ENCODE measurements around the gene TM7SF2. TPM values are rescaled to one million over a fixed set of nuclear protein-coding genes. Genes with fewer than 3 reads are reported as not detected.
A peak's percentile ranks its signal among the peaks of the same experiment; 100 is the strongest.

The TM7SF2 gene
- total and polyA plus RNA-seq, 2 of the 13 experiments (the other 11 are each of a cell fraction or from before 2014, with no cell fraction given) = 56.0 to 66.9 TPM

DNA sequence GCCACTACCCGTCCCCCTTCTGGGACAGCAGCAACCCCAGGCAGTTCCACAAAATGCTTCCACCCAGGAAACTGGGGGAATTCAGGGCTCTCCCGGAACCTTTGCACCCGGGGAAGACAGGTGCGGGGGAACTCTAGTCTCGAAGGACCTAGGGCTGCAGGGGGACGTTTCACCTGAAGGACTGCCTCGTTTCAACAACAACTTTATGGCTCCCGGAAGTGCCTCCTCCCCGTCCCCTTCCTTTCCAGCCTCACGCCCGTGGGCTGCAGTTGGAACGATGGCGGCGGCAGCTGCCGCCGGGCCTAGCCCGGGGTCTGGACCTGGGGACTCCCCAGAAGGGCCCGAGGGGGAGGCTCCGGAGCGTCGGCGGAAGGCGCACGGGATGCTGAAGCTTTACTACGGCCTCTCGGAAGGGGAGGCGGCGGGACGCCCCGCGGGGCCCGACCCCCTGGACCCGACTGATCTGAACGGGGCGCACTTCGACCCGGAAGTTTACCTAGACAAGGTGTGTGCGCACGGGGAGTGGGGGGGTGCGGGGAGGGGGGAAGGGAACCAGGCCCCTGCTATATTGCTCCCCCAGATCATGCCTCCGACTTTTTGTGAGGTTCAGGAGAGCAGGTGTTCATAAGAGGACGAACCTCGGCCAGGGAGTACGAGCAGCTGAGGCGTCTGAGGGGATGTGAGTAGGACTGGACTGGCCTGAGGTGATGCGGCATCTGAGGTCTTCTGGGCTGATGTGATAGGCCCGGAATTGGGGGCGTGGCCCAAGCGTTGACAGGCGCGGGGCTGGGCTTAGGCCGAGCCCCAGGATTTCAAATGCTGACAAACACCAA, 15.5 kb upstream of the TM7SF2 start, which contains the start of gene VPS51 (continued):
- TF ChIP-seq, protein P1, sequence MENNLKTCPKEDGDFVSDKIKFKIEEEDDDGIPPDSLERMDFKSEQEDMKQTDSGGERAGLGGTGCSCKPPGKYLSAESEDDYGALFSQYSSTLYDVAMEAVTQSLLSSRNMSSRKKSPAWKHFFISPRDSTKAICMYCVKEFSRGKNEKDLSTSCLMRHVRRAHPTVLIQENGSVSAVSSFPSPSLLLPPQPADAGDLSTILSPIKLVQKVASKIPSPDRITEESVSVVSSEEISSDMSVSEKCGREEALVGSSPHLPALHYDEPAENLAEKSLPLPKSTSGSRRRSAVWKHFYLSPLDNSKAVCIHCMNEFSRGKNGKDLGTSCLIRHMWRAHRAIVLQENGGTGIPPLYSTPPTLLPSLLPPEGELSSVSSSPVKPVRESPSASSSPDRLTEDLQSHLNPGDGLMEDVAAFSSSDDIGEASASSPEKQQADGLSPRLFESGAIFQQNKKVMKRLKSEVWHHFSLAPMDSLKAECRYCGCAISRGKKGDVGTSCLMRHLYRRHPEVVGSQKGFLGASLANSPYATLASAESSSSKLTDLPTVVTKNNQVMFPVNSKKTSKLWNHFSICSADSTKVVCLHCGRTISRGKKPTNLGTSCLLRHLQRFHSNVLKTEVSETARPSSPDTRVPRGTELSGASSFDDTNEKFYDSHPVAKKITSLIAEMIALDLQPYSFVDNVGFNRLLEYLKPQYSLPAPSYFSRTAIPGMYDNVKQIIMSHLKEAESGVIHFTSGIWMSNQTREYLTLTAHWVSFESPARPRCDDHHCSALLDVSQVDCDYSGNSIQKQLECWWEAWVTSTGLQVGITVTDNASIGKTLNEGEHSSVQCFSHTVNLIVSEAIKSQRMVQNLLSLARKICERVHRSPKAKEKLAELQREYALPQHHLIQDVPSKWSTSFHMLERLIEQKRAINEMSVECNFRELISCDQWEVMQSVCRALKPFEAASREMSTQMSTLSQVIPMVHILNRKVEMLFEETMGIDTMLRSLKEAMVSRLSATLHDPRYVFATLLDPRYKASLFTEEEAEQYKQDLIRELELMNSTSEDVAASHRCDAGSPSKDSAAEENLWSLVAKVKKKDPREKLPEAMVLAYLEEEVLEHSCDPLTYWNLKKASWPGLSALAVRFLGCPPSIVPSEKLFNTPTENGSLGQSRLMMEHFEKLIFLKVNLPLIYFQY (CRISPR knock-in tag; IDR thresholded peaks at IDR 0.05; ENCODE audit: borderline replicate concordance) = peak; percentile 63
- TF ChIP-seq ZNF383 (CRISPR knock-in tag; IDR thresholded peaks at IDR 0.05; ENCODE audit: borderline replicate concordance) (no peak), IRX3 (CRISPR knock-in tag; IDR thresholded peaks at IDR 0.05; ENCODE audit: borderline replicate concordance, low read depth) (no peak), ZNF550 (CRISPR knock-in tag; IDR thresholded peaks at IDR 0.05; ENCODE audit: borderline replicate concordance) (no peak), MED8 (CRISPR knock-in tag; IDR thresholded peaks at IDR 0.05; ENCODE audit: insufficient replicate concordance) (peak; percentile 75), ZNF503 (CRISPR knock-in tag; IDR thresholded peaks at IDR 0.05) (peak; percentile 65), ATM (IDR thresholded peaks at IDR 0.05; ENCODE audit: borderline replicate concordance) (no peak), ZSCAN21 (CRISPR knock-in tag; IDR thresholded peaks at IDR 0.05; ENCODE audit: borderline replicate concordance) (0 out of 2 replicates have a peak, but pooled peaks have one; percentile 58), TBX3 (IDR thresholded peaks at IDR 0.05; ENCODE audit: borderline replicate concordance) (peak; percentile 57; the same call in 1 of the 2 replicates), POGK (CRISPR knock-in tag; conservative IDR thresholded peaks at IDR 0.05) (peak; percentile 90), WIZ (CRISPR knock-in tag; IDR thresholded peaks at IDR 0.05) (no peak), ZNF552 (CRISPR knock-in tag; IDR thresholded peaks at IDR 0.05; ENCODE audit: borderline replicate concordance) (0 out of 2 replicates have a peak, but pooled peaks have one; percentile 63), ZNF282 (IDR thresholded peaks at IDR 0.05; ENCODE audit: partially characterized antibody) (no peak), RBFOX2 (IDR thresholded peaks at IDR 0.05; ENCODE audit: low read depth, low read length) (peak; percentile 97), SALL1 (CRISPR knock-in tag; IDR thresholded peaks at IDR 0.05) (peak; percentile 74), ZNF124 (CRISPR knock-in tag; IDR thresholded peaks at IDR 0.05) (peak; percentile 83; the same call in 1 of the 2 replicates), CREM (IDR thresholded peaks at IDR 0.05) (peak; percentile 92), CREM (CRISPR knock-in tag; IDR thresholded peaks at IDR 0.05) (0 out of 2 replicates have a peak, but pooled peaks have one; percentile 32), RFX5 (IDR thresholded peaks at IDR 0.05; ENCODE audit: low read depth, low read length) (no peak), ZNF143 (CRISPR knock-in tag; IDR thresholded peaks at IDR 0.05) (peak; percentile 69; the same call in 1 of the 2 replicates), NKX3-1 (CRISPR knock-in tag; IDR thresholded peaks at IDR 0.05) (peak; percentile 65), PTBP1 (IDR thresholded peaks at IDR 0.05; ENCODE audit: low read depth, low read length, poor library complexity, severe bottlenecking) (peak; percentile 64), SSRP1 (CRISPR knock-in tag; IDR thresholded peaks at IDR 0.05) (no peak)

All from HepG2 (cell line).